GM19397 (cell line): ENCODE measurements around the gene CHRNA4.

Experiments
- ATAC-seq: cut with Tn5 transposase; IDR thresholded peaks from one replicate; pipeline ENCODE4 v1.9.1; 2021; ENCODE audit warnings: mild to moderate bottlenecking, moderate library complexity; ENCODE audit not compliant: unreplicated experiment

Gene CHRNA4

GRCh38 chr20:63360850-63361518 is at the start of gene CHRNA4:
TSS of gene CHRNA4 (minus strand) at chr20:63361349. CDS start at chr20:63361165, 184 bp downstream.
- ATAC-seq: no peak

DNA sequence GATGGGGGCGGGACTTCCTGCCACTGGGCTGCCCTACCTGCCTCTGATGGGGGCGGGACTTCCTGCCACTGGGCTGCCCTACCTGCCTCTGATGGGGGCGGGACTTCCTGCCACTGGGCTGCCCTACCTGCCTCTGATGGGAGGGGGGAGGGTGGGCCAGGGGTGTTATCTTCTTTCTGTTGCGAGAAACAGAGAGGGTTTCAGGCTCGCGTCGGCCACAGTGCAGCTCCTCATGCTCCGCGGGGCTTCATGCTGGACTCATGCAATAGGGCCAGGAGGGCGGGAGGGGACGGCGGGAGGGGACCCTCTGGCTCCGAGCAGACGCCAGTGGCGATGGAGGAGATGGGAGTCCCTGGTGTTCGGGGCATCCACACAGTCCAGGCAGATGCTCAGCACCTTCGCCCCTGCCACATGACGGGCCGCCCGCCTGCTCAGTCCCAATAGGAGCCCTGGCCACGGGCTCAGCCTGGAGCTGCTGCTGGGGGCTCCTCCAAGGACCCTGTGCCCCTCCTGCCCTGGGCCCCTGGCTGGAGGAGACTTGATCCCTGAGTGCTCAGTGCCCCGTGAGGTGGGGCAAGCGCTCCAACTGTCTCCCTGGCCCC is 48.8 kb upstream of the CHRNA4 start:
- no peak for ATAC-seq

GRCh38 chr20:63409066-63409833 is 48.1 kb upstream of the CHRNA4 start:
- ATAC-seq: no peak

DNA sequence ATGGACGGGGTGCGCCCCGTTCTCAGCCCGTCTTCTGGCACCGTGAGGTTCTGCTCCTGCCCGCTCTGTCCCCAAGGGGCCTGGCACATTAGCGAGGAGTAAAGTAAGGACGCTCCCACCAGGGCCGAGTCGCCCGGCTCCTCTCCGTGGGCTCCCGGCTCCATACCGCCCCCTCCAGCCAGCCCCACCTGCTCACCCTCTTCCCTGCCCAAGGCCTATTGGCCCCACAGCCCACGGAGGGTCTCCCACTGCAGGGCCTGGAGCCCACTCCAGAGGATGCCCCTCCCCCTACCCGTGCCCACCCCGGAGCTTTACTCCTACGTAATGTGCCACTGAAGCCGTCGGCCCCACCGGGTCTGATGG is 47.5 kb upstream of the CHRNA4 start:
- ATAC-seq: no peak

- ATAC-seq: no peak
Observed at GRCh38 chr20:63407928-63408683, 47.0 kb upstream of the CHRNA4 start.

DNA sequence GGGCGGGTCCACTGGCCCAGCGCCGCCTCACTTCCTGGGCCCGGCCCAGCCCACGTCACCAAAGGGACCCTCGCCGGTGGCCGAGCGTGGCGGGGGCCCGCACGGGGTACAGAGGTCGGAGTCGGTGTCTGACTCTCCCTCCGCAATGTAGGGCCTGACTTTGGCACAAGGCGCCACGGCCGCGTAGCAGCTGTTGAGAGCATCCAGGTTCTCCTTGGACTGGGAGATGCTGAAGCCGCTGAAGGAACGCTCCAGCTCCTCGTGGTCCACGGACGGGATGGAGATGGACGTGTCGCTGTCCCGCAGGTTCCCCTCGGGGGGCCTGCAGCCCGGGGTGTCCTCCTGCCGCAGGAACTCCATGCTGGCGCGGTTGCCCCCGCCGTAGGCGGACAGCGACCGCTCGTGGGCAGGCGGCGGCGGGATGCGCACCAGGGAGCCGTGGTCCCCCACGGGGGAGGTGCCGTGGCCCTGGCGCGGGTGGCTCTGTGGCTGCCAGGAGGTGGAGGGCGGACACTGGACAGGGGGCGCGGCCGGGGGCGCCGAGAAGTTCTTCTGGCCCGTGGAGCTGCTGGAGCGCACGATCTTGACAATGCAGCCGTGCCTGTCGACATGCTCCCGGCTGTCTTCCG is 45.6 kb upstream of the CHRNA4 start:
- ATAC-seq: no peak

- ATAC-seq: no peak
Observed at GRCh38 chr20:63406011-63406410, 44.9 kb upstream of the CHRNA4 start.

- no peak for ATAC-seq
Observed at GRCh38 chr20:63405102-63405730, 44.1 kb upstream of the CHRNA4 start.

DNA sequence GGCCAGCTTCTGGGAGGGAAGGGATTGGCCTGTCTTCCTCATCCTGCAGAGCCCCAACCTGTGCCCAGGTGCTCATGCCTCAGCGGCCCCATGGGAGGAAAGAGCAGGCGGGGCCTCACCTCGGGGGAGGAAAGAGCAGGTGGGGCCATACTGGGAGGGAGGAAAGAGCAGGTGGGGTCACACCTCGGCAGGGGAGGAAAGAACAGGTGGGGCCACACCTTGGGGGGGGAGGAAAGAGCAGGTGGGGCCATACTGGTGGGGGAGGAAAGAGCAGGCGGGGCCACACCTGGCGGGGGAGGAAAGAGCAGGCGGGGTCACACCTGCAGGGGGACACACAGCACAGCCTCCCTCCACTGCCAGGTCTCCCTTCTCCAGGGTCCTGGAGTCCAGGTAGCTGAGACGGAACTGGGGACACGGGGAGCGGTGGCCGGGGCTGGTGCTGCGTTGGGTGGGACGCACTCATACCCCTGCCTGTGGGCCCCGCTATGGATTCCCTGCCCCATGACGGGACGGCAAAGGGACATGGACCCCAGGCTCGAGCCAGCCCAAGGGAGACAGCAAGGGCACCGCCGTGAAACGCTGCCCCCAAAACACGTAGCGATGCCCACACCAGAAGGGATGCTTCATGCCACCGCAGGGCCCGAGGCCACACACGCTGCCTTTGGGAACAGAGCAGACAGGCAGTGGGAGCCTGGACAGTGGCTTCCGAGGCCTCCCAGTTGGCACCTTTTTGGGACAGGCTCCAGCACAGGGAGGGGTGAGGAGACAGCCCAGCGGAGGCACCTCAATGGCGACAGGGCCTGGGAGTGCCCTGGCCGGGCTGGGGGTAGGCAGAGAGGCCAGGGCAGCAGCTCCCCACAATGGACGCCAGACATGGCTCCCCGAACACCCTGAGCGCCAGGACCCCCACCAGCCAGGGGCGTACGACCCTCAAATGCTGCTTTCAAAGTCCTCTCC is 43.3 kb upstream of the CHRNA4 start:
- no peak for ATAC-seq

- no peak for ATAC-seq
Observed at GRCh38 chr20:63403403-63404105, 42.4 kb upstream of the CHRNA4 start.

DNA sequence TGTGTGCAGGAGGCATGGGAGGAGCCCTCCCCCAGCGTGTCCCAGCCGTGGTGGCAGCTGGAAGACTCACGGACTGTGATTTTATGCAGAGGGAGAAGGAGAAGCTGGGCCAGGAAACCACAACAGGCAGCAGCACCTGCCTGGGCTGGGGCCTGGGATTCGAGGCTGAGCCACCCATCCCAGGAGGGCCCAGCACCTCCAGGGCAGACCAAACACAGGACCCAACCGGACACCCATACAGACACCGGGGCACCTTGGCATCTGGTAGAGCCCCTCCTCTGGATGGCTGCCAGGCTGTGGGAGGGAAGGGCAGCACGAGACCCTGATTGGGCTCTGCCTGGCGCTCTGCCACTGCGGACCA is 41.7 kb upstream of the CHRNA4 start:
- ATAC-seq: no peak

- ATAC-seq: no peak
Observed at GRCh38 chr20:63402181-63402859, 41.2 kb upstream of the CHRNA4 start.

GRCh38 chr20:63401384-63402110 is 40.4 kb upstream of the CHRNA4 start:
- no peak for ATAC-seq

DNA sequence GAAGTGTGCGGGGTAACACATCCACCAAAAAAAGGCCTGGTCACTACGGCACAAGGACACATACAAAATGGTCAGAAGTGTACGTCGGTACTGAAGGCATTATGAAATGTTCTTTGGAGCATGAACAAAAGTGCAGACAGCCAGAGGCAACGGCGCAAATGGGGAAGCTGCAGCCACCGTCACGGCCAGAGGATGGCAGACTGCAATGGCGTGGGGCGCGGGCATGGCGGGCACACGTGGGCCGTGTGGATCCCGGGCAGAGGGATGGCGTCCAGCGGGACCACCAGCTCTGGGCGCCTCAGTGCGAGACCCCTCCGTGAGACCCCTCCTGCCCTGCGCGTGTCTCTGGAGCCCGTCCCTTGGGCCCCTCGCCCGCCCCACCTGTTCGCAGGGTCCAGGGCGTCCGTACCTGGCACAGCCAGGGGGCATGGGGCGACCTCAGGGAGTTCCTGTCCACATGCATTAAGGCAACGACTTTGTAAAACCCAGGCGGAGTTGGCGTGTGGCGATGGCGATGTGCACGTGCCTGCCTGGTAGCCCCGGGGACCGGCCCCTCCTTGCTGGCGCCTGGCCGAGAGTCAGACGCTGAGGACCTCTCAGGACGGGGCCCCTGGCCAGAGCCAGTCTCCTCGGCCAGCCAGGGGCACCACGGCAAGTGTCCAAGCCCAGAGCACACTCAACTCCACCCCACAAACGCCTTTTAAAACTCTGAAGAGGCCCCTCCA is 39.5 kb upstream of the CHRNA4 start:
- no peak for ATAC-seq

- ATAC-seq: no peak
Observed at GRCh38 chr20:63399596-63400375, 38.6 kb upstream of the CHRNA4 start.
